ENCODE data around the gene BTNL8. TPM values are rescaled to one million over a fixed set of nuclear protein-coding genes. Genes with fewer than 3 reads are reported as not detected.

Gene BTNL8
- total RNA-seq, 1 experiment from 2014 or later, result 0.85 TPM

GRCh38 chr5:180858586-180858985, 40.4 kb upstream of the BTNL8 start:
- Mint-ChIP-seq H3K27ac (no peak overlapping the region), H3K36me3 (peaks cover 45% of the 10 kb centered on the region), H3K9me3 (peaks cover 6% of the 10 kb centered on the region), H3K27me3 (ENCODE audit: low read depth) (no peaks in the 10 kb centered on the region), H3K4me3 (no peak overlapping the region; the same call in 1 of the 2 replicates), H3K4me1 (peaks cover 27% of the 10 kb centered on the region)
- no peak for ATAC-seq
- TF ChIP-seq NFYB (CRISPR knock-in tag; conservative IDR thresholded peaks at IDR 0.05; ENCODE audit: low read depth) (no peak), ZBTB21 (CRISPR knock-in tag; IDR thresholded peaks at IDR 0.05; ENCODE audit: borderline replicate concordance) (no peak), ZSCAN18 (CRISPR knock-in tag; IDR thresholded peaks at IDR 0.05) (no peak), HMGA2 (CRISPR knock-in tag; IDR thresholded peaks at IDR 0.05) (no peak), ZNF671 (CRISPR knock-in tag; IDR thresholded peaks at IDR 0.05) (no peak), GABPB1 (CRISPR knock-in tag; IDR thresholded peaks at IDR 0.05) (no peak), STAT6 (CRISPR knock-in tag; conservative IDR thresholded peaks at IDR 0.05; ENCODE audit: low read depth) (no peak), ESRRA (CRISPR knock-in tag; IDR thresholded peaks at IDR 0.05; ENCODE audit: borderline replicate concordance) (no peak), OVOL2 (CRISPR knock-in tag; IDR thresholded peaks at IDR 0.05; ENCODE audit: borderline replicate concordance) (no peak), PRRX2 (CRISPR knock-in tag; IDR thresholded peaks at IDR 0.05) (no peak), AFF4 (CRISPR knock-in tag; IDR thresholded peaks at IDR 0.05; ENCODE audit: borderline replicate concordance) (no peak), E2F1 (CRISPR knock-in tag; IDR thresholded peaks at IDR 0.05) (no peak), ZNF138 (CRISPR knock-in tag; conservative IDR thresholded peaks at IDR 0.05) (no peak), ERG (CRISPR knock-in tag; IDR thresholded peaks at IDR 0.05) (no peak), ZNF281 (CRISPR knock-in tag; IDR thresholded peaks at IDR 0.05) (no peak)
- POLR2A ChIA-PET, result interaction anchor here (2.4 kb wide), 1 partner anchor 28 kb away, joined by 10 read pairs; no protein-coding TSS in a partner anchor
- DNase-seq (ENCODE audit: low spot score), result no peak
- CTCF ChIA-PET, result no interaction called here
